H1 (cell line): ENCODE results near the gene POC1B. TPM values are rescaled to one million over a fixed set of nuclear protein-coding genes. Genes with fewer than 3 reads are reported as not detected.

Source experiments
- CTCF ChIA-PET: fragments of 300-600 bp; sonication (Branson Sonifier 250); formaldehyde crosslinking; loops from one replicate; lab custom pipeline; 2021; ENCODE audit not compliant: partially characterized antibody; lab: Charles Lee
- POLR2A ChIA-PET: fragments of 300-600 bp; sonication (Branson Sonifier 250); formaldehyde crosslinking; loops from one replicate; lab custom pipeline; 2021; ENCODE audit warnings: inconsistent platforms; ENCODE audit not compliant: partially characterized antibody; lab: Charles Lee
- DNase-seq, 2 experiments: peaks; one replicate each; pipeline versions ENCODE4 v3.0.0 to v3.0.0-alpha.2; 2010 to 2022; ENCODE audit warnings: low spot score in 2 of 2, low read depth in 1 of 2, mixed read lengths in 1 of 2
- FAIRE-seq: peaks from 2 replicates; lab custom pipeline; 2011; peaks lifted over from hg19 to GRCh38; lab: Jason Lieb, UNC
- H2AFZ ChIP-seq: 2 replicates; pipeline ENCODE4 v1.8.1; 2012; ENCODE audit warnings: low read length, inconsistent platforms
- H2AK5ac ChIP-seq: 2 replicates; pipeline ENCODE4 v1.6.1; 2013; ENCODE audit warnings: low read depth, low read length
- H2BK120ac ChIP-seq: replicated peaks from 2 replicates; pipeline ENCODE3; 2013; ENCODE audit warnings: low read depth, low read length, inconsistent platforms
- H2BK12ac ChIP-seq: 2 replicates; pipeline ENCODE4 v1.6.1; 2013; ENCODE audit warnings: low read depth, low read length
- H2BK15ac ChIP-seq: 2 replicates; pipeline ENCODE4 v1.6.1; 2013; ENCODE audit warnings: low read length
- H2BK20ac ChIP-seq: 2 replicates; pipeline ENCODE4 v1.6.1; 2013; ENCODE audit warnings: low read length
- H2BK5ac ChIP-seq: 2 replicates; pipeline ENCODE4 v1.6.1; 2013; ENCODE audit warnings: low read depth, low read length
- H3K14ac ChIP-seq: 2 replicates; pipeline ENCODE4 v1.6.1; 2013; ENCODE audit warnings: inconsistent platforms; ENCODE audit not compliant: insufficient read length
- H3K18ac ChIP-seq: 2 replicates; pipeline ENCODE4 v1.6.1; 2013; ENCODE audit warnings: low read length; ENCODE audit errors: extremely low read depth
- H3K23ac ChIP-seq: 2 replicates; pipeline ENCODE4 v1.6.1; 2013; ENCODE audit warnings: inconsistent platforms; ENCODE audit not compliant: insufficient read length
- H3K23me2 ChIP-seq: 2 replicates; pipeline ENCODE4 v1.6.1; 2013; ENCODE audit warnings: low read depth, low read length
- H3K27ac ChIP-seq: 2 replicates; pipeline ENCODE4 v1.6.1; 2011; ENCODE audit warnings: low read depth, low read length, inconsistent platforms
- H3K27me3 ChIP-seq, 4 experiments: replicated peaks in 1 of 4; 1 replicate in 1 of 4; 2 replicates in 3 of 4; pipeline versions ENCODE4 v1.6.1 to v1.8.1; 2011 to 2013; ENCODE audit warnings: low read length in 3 of 4, mild to moderate bottlenecking in 3 of 4, inconsistent platforms in 2 of 4, mixed read lengths in 2 of 4, moderate library complexity in 1 of 4; ENCODE audit not compliant: control insufficient read depth in 3 of 4, insufficient read depth in 3 of 4; ENCODE audit errors: extremely low read depth in 1 of 4
- H3K36me3 ChIP-seq, 4 experiments: 2 replicates each; pipeline versions ENCODE4 v1.6.1 to v1.8.1; 2011 to 2013; ENCODE audit warnings: mild to moderate bottlenecking in 4 of 4, low read length in 3 of 4, moderate library complexity in 2 of 4, control low read depth in 1 of 4, inconsistent platforms in 1 of 4; ENCODE audit not compliant: insufficient read depth in 4 of 4, control insufficient read depth in 2 of 4
- H3K4ac ChIP-seq: replicated peaks from 2 replicates; pipeline ENCODE3; 2013; ENCODE audit warnings: low read length, low read depth, mixed read lengths, inconsistent platforms; ENCODE audit not compliant: insufficient read length
- H3K4me1 ChIP-seq, 4 experiments: replicated peaks in 1 of 4; 1 replicate in 1 of 4; 2 replicates in 3 of 4; pipeline versions ENCODE4 v1.6.1 to v1.8.1; 2011 to 2013; ENCODE audit warnings: low read length in 3 of 4, inconsistent platforms in 2 of 4, mixed read lengths in 1 of 4; ENCODE audit not compliant: insufficient read depth in 4 of 4, control insufficient read depth in 3 of 4
- H3K4me2 ChIP-seq, 2 experiments: 2 replicates each; pipeline versions ENCODE4 v1.6.1 to v1.8.1; 2011 to 2013; ENCODE audit warnings: low read depth in 2 of 2, low read length in 2 of 2, control low read depth in 1 of 2, inconsistent platforms in 1 of 2, mild to moderate bottlenecking in 1 of 2; ENCODE audit not compliant: insufficient read depth in 1 of 2
- H3K4me3 ChIP-seq, 4 experiments: fragments of 200-600, 300-600 bp in 1 of 4; sonication (generic), shearing (Covaris generic), sonication (Bioruptor Twin) in 1 of 4; 2 replicates each; pipeline versions ENCODE4 v1.5.1 to v1.8.1; 2011 to 2016; ENCODE audit warnings: low read length in 4 of 4, low read depth in 3 of 4, control low read depth in 2 of 4, inconsistent platforms in 2 of 4, mild to moderate bottlenecking in 2 of 4, mixed read lengths in 1 of 4, moderate library complexity in 1 of 4; ENCODE audit not compliant: insufficient read depth in 2 of 4; ENCODE audit errors: extremely low read depth in 1 of 4
- H3K56ac ChIP-seq: replicated peaks from 2 replicates; pipeline ENCODE3; 2013; ENCODE audit warnings: low read depth, mild to moderate bottlenecking, mixed read lengths, low read length, inconsistent platforms; ENCODE audit not compliant: insufficient read length
- H3K79me1 ChIP-seq: 2 replicates; pipeline ENCODE4 v1.6.1; 2013; ENCODE audit warnings: low read depth, low read length, control low read depth
- H3K79me2 ChIP-seq, 2 experiments: 2 replicates each; pipeline versions ENCODE4 v1.6.1 to v1.8.1; 2012 to 2013; ENCODE audit warnings: low read length in 2 of 2, mild to moderate bottlenecking in 2 of 2, inconsistent platforms in 1 of 2; ENCODE audit not compliant: insufficient read depth in 2 of 2, control insufficient read depth in 1 of 2
- H3K9ac ChIP-seq, 4 experiments: replicated peaks in 1 of 4; 1 replicate in 1 of 4; 2 replicates in 3 of 4; pipeline versions ENCODE4 v1.6.1 to v1.8.1; 2011 to 2013; ENCODE audit warnings: low read depth in 3 of 4, low read length in 3 of 4, control low read depth in 2 of 4, mild to moderate bottlenecking in 2 of 4, moderate library complexity in 2 of 4, inconsistent platforms in 1 of 4; ENCODE audit errors: extremely low read depth in 1 of 4
- H3K9me3 ChIP-seq, 2 experiments: 2 replicates each; pipeline versions ENCODE4 v1.6.1 to v1.8.1; 2012 to 2013; ENCODE audit warnings: mild to moderate bottlenecking in 2 of 2, moderate library complexity in 2 of 2, control low read depth in 1 of 2, inconsistent platforms in 1 of 2, low read depth in 1 of 2, low read length in 1 of 2, mixed read lengths in 1 of 2; ENCODE audit not compliant: insufficient read depth in 2 of 2
- H4K20me1 ChIP-seq, 2 experiments: replicated peaks in 1 of 2; 2 replicates each; pipeline versions ENCODE3 to v1.8.1; 2011 to 2013; ENCODE audit warnings: inconsistent platforms in 2 of 2, low read length in 2 of 2, mild to moderate bottlenecking in 1 of 2; ENCODE audit not compliant: insufficient read depth in 2 of 2, control insufficient read depth in 1 of 2
- H4K5ac ChIP-seq: 2 replicates; pipeline ENCODE4 v1.6.1; 2013; ENCODE audit warnings: low read length, low read depth, mixed read lengths, inconsistent platforms; ENCODE audit not compliant: insufficient read length
- H4K8ac ChIP-seq: 2 replicates; pipeline ENCODE4 v1.8.0; 2013; ENCODE audit warnings: mild to moderate bottlenecking, moderate library complexity, low read length, inconsistent platforms; ENCODE audit not compliant: insufficient read depth; ENCODE audit errors: extremely low read depth
- H4K91ac ChIP-seq: replicated peaks from 2 replicates; pipeline ENCODE3; 2013; ENCODE audit warnings: low read length, mixed read lengths, inconsistent platforms; ENCODE audit not compliant: insufficient read length
- CBX8 ChIP-seq: fragments of 300-800, 300-1000 bp; sonication (generic); IDR thresholded peaks from 2 replicates; pipeline ENCODE4 v1.7.1; 2016; ENCODE audit warnings: low read depth, low read length, borderline replicate concordance
- YY1 ChIP-seq: IDR thresholded peaks from 2 replicates; pipeline ENCODE4 v1.6.1; 2011; ENCODE audit warnings: low read depth, mild to moderate bottlenecking, low read length
- WGBS, 2 experiments: shearing (Covaris generic) in 1 of 2; methylation state at CpG; one replicate each; pipeline versions ENCODE4 v1.1.6 to v1.1.7; 2013 to 2015; ENCODE audit warnings: low lambda C conversion rate in 2 of 2, mixed read lengths in 2 of 2, inconsistent platforms in 1 of 2, low coverage in 1 of 2, missing lambda C conversion rate in 1 of 2; ENCODE audit not compliant: insufficient replicate concordance in 2 of 2, insufficient coverage in 1 of 2, insufficient read length in 1 of 2; ENCODE audit errors: extremely low coverage in 1 of 2, missing lambda C conversion rate in 1 of 2; 5-methylcytosine and 5-hydroxymethylcytosine counted together
- polyA plus RNA-seq, 7 experiments: library from polyadenylated mRNA; depleted of rRNA in 3 of 7; stranded (reverse) in 5 of 7; unstranded in 2 of 7; fragments of >200 nt in 5 of 7; fragments of 200-250 nt in 2 of 7; gene quantifications; 1 replicate in 5 of 7; 2 replicates in 1 of 7; 4 replicates in 1 of 7; pipeline versions ENCODE4 v1.2.1 to v1.2.3, GENCODE V29; 2011 to 2013; ENCODE audit warnings: missing spikeins in 2 of 7, mixed read lengths in 2 of 7
- total RNA-seq: library from RNA; stranded (reverse); fragmentation: NEBNext Ultra II Directional; extraction: Animal tissue kit (Norgen Biotek cat#: 25700); gene quantifications from 2 replicates; pipeline ENCODE4 v1.2.1, GENCODE V29; 2021

POC1B gene
- total and polyA plus RNA-seq, 2 of the 8 experiments (the other 6 are each of a cell fraction or from before 2014, with no cell fraction given): 7.5 to 16.3 TPM

GRCh38 chr12:89476904-89477595, 48.8 kb downstream of the POC1B start:
- H4K20me1 ChIP-seq: no peaks in the 10 kb centered on the region
- no peak overlapping the region for H3K4ac ChIP-seq
- DNase-seq (no peak), FAIRE-seq (no peak)
- H3K23me2 ChIP-seq: no peaks in the 10 kb centered on the region
- H3K9me3 ChIP-seq: no peaks in the 10 kb centered on the region
- no peak overlapping the region for H3K27ac ChIP-seq
- no peak overlapping the region for H2BK12ac ChIP-seq
- H3K56ac ChIP-seq: no peak overlapping the region
- no peak overlapping the region for H3K23ac ChIP-seq
- POLR2A ChIA-PET: no interaction called here
- no peak overlapping the region for H3K4me3 ChIP-seq
- H3K79me2 ChIP-seq: no peaks in the 10 kb centered on the region
- CTCF ChIA-PET: interaction anchor here (0.9 to 2.2 kb wide), 6 partner anchors 10 to 457 kb away, joined by 3 to 14 read pairs (median 4); no protein-coding TSS in a partner anchor
- WGBS, 2 experiments: 88% methylated on average over 4 of the region's 4 CpGs; no CpG with 5 or more reads in 1 of the 2 experiments
- no peak overlapping the region for H2BK20ac ChIP-seq
- H3K9ac ChIP-seq: no peak overlapping the region
- no peak overlapping the region for H3K18ac ChIP-seq
- no peak overlapping the region for H2BK120ac ChIP-seq
- H3K14ac ChIP-seq: no peak overlapping the region
- no peaks in the 10 kb centered on the region for H3K79me1 ChIP-seq
- no peak overlapping the region for H3K4me2 ChIP-seq
- H3K36me3 ChIP-seq: no peaks in the 10 kb centered on the region
- no peak overlapping the region for H2AFZ ChIP-seq
- H3K27me3 ChIP-seq: no peaks in the 10 kb centered on the region
- H4K5ac ChIP-seq: no peak overlapping the region
- no peak overlapping the region for H2AK5ac ChIP-seq
- H4K91ac ChIP-seq: no peak overlapping the region
- no peak overlapping the region for H4K8ac ChIP-seq
- no peaks in the 10 kb centered on the region for H3K4me1 ChIP-seq
- TF ChIP-seq YY1 (no peak), CBX8 (no peak)
- H2BK15ac ChIP-seq: no peak overlapping the region
- no peak overlapping the region for H2BK5ac ChIP-seq
